Cardiac muscle cell (in vitro differentiated cells and primary cell): ENCODE results near the gene TBX5. TPM values are rescaled to one million over a fixed set of nuclear protein-coding genes. Genes with fewer than 3 reads are reported as not detected.
A peak's percentile ranks its signal among the peaks of the same experiment; 100 is the strongest.

Experiments
- DNase-seq, 2 donors: peaks; one replicate each; pipeline versions ENCODE4 v3.0.0 to v3.0.0-alpha.2; 2010 to 2017; ENCODE audit warnings: low read depth in 1 of 2, low spot score in 1 of 2
- H3K27ac ChIP-seq: fragments of 200-600 bp; sonication (generic); 2 replicates; pipeline ENCODE4 v1.5.1; 2016
- H3K27me3 ChIP-seq: fragments of 200-600 bp; sonication (generic); 2 replicates; pipeline ENCODE4 v1.6.0; 2016; ENCODE audit warnings: control low read depth
- H3K36me3 ChIP-seq: fragments of 200-600 bp; sonication (generic); 2 replicates; pipeline ENCODE4 v1.5.1; 2016; ENCODE audit warnings: control low read depth
- H3K4me1 ChIP-seq: fragments of 200-600 bp; sonication (generic); 2 replicates; pipeline ENCODE4 v1.8.1; 2017; ENCODE audit warnings: low read depth, mild to moderate bottlenecking, mixed run types
- H3K4me3 ChIP-seq: fragments of 200-600 bp; sonication (generic); 2 replicates; pipeline ENCODE4 v1.5.1; 2016; ENCODE audit warnings: mild to moderate bottlenecking
- H3K9me3 ChIP-seq: fragments of 200-600 bp; sonication (generic); 2 replicates; pipeline ENCODE4 v1.5.1; 2017; ENCODE audit warnings: low read depth, mild to moderate bottlenecking, control low read depth
- CTCF ChIP-seq: IDR thresholded peaks from 2 replicates; pipeline ENCODE4 v1.5.1; 2012; ENCODE audit warnings: low read depth, mild to moderate bottlenecking, low read length
- polyA plus RNA-seq: library from polyadenylated mRNA; unstranded; fragments of >200 nt; fragmentation: Nextera tagmentation; extraction: Ambion mirVana; gene quantifications from 2 replicates; pipeline ENCODE4 v1.2.1, GENCODE V29; 2016
- total RNA-seq: library from RNA; depleted of rRNA; stranded (reverse); fragments of >200 nt; gene quantifications from 2 replicates; pipeline ENCODE4 v1.2.3, GENCODE V29; 2016

TBX5 gene
- total and polyA plus RNA-seq, 2 experiments from 2014 or later = 83.3 to 109 TPM

DNA sequence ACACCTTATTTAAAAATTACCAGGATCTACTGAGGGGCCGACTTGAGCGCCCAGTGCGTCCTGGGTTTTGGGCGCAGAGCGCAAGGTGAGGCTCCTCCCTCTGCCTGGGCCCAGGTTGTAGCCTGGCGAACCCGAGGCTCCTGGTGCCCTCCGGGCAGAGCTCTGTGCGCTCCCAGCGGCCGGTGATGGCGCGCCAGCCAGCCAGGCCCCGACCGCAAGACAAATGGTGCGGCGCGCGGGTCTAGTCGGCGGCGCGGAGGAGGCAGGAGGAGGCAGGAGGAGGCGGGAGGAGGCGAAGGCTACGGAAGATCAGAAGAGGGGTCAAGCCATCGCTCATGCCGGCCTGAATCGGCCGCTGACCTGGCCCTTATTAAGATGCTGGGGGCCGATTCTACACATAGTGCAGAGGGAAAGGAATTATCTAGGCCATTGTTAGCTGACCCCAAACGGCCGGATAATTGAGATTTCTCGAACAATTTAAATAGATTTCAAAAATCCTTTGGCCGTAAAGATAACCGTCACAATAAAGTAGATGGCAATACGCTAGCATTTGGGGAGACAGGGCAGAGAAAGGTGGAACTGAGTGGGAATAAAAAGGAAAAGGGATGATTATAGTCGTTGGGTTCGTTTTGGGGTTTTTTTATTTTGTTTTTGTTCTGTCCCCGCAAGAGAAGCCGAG is 2.8 kb downstream of the TBX5 start:
- TF ChIP-seq CTCF = peak; percentile 32
- Histone ChIP-seq H3K27me3 (peaks cover 62% of the 10 kb centered on the region), H3K36me3 (peaks cover 13% of the 10 kb centered on the region), H3K27ac (peak overlapping the region; percentile 93), H3K4me1 (peaks cover 52% of the 10 kb centered on the region), H3K9me3 (no peaks in the 10 kb centered on the region), H3K4me3 (peak overlapping the region; percentile 97)
- peak; percentile 68 to 84 for DNase-seq

DNA sequence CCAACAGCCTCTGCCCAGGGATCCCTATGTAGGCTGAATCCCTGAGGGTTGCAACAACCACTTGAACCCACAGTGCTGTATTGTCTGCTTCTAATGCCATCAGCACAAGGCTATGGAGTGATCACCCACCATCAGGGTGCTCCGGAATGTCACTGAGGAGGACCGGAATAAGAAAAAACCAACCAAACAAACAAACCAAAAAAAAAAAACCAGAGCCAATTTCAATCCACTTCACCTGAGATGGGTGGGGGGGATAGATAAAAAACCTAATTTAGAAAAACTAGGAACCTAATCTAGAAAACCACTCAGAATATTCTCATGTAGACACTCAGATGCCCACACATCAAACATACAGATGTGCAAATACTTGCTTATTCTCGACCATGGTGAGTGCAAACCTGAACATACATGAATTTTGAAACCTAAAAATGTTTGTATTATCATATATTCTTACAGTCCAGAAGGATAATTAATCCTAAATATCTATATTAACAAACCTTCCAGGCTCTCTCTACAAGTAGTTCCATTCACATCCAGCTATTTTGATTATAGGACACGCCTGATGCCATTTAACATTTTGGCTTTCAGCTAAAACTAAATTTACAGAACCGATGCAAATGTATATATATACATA is 3.7 kb downstream of the TBX5 start:
- H3K36me3 ChIP-seq = peaks cover 18% of the 10 kb centered on the region
- no peaks in the 10 kb centered on the region for H3K9me3 ChIP-seq
- H3K4me3 ChIP-seq = peak overlapping the region; percentile 97
- H3K27me3 ChIP-seq = peaks cover 62% of the 10 kb centered on the region
- peaks cover 50% of the 10 kb centered on the region for H3K4me1 ChIP-seq
- no peak for DNase-seq
- no peak for TF ChIP-seq CTCF
- no peak overlapping the region for H3K27ac ChIP-seq

- no peak for DNase-seq
- Histone ChIP-seq H3K4me1 (peaks cover 51% of the 10 kb centered on the region), H3K27me3 (peaks cover 63% of the 10 kb centered on the region), H3K27ac (peak overlapping the region; percentile 13), H3K4me3 (peak overlapping the region; percentile 97), H3K36me3 (peaks cover 23% of the 10 kb centered on the region), H3K9me3 (no peaks in the 10 kb centered on the region)
- no peak for TF ChIP-seq CTCF
Observed at GRCh38 chr12:114401328-114402083, 4.4 kb downstream of the TBX5 start.

DNA sequence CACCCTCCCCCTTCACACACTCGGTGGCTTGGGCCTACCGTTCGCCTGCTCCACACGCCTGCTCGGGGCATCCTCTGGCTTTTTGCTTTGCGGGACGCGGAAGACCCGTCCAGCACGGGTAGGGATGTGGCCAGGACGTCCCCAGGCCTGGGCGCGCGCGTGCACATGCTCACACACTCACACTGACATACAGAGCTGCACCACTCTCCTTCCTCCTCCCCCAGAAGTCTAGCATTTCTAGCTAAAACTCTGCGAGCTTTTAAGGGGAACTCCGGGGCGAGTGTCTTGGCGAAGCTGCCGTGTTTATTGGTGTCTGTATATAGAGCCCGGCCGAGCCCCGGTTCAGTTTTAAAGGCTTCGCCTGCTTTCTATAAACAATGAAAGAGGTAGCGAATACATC is 5.0 kb downstream of the TBX5 start:
- no peak for TF ChIP-seq CTCF
- Histone ChIP-seq H3K9me3 (no peaks in the 10 kb centered on the region), H3K27ac (peak overlapping the region; percentile 13), H3K4me1 (peaks cover 56% of the 10 kb centered on the region), H3K36me3 (peaks cover 23% of the 10 kb centered on the region), H3K4me3 (peak overlapping the region; percentile 97), H3K27me3 (peaks cover 62% of the 10 kb centered on the region)
- DNase-seq = peak; percentile 41 to 82

GRCh38 chr12:114400361-114400811 is 5.6 kb downstream of the TBX5 start:
- Histone ChIP-seq H3K27ac (peak overlapping the region; percentile 13), H3K9me3 (no peaks in the 10 kb centered on the region), H3K27me3 (peaks cover 62% of the 10 kb centered on the region), H3K4me1 (peaks cover 61% of the 10 kb centered on the region), H3K4me3 (peak overlapping the region; percentile 97), H3K36me3 (peaks cover 23% of the 10 kb centered on the region)
- no peak for TF ChIP-seq CTCF
- peak in 1 of 2 donors; percentile 38 for DNase-seq
